Left lung (tissue), 8 donors: Measurements from ENCODE around the gene GNPDA2. TPM values are rescaled to one million over a fixed set of nuclear protein-coding genes. Genes with fewer than 3 reads are reported as not detected.

Experiments
- polyA plus RNA-seq, 6 donors: library from polyadenylated mRNA; unstranded; fragments of 120-200 nt; gene quantifications; one replicate each; pipeline ENCODE4 v1.2.1, GENCODE V29; 2013; ENCODE audit not compliant: insufficient read length in 6 of 6
- total RNA-seq, 2 donors: library from RNA; stranded (reverse); fragmentation: NEBNext Ultra II Directional; extraction: Animal tissue kit (Norgen Biotek cat#: 25700); gene quantifications; one replicate each; pipeline ENCODE4 v1.2.1, GENCODE V29; 2021
- donor health status: DM: no; HTN: yes; CAD: no.
- donor health status: DM: no; HTN: no; CAD: no.

Gene GNPDA2
- total and polyA plus RNA-seq, 8 donors: 12.1 to 34.9 (median 28.7) TPM

Other genes with a start within 250 kb of the GNPDA2 start
- gene YIPF7, start 74.9 kb downstream of the GNPDA2 start, total RNA-seq: not detected
- under 1 TPM in 5 of 6 donors, not detected in 1; 0.20 to 0.48 (median 0.33) TPM for gene YIPF7, start 74.9 kb downstream of the GNPDA2 start, polyA plus RNA-seq
- 10 to 100 TPM; 17.3 to 22.1 TPM for gene GUF1, start 48.1 kb downstream of the GNPDA2 start, total RNA-seq
- 10 to 100 TPM; 30.0 to 37.6 (median 31.0) TPM for gene GUF1, start 48.1 kb downstream of the GNPDA2 start, polyA plus RNA-seq